ENCODE data around the gene SCCPDH.
"Not testable (repeated sequence)": the region's sequence is repeated elsewhere in the genome, so short reads cannot be mapped to it uniquely, and the experiment has no call there.

Gene SCCPDH

GRCh38 chr1:246708166-246708565 is 16.0 kb upstream of the SCCPDH start:
- no peak for DNase-seq

GRCh38 chr1:246709196-246709595 is 15.0 kb upstream of the SCCPDH start:
- no peak for DNase-seq

GRCh38 chr1:246709835-246710234 is 14.4 kb upstream of the SCCPDH start:
- no peak for DNase-seq

- no peak for DNase-seq
Observed at GRCh38 chr1:246711548-246712003, 12.6 kb upstream of the SCCPDH start.

GRCh38 chr1:246712428-246712827 is 11.8 kb upstream of the SCCPDH start:
- not testable (repeated sequence) for DNase-seq

- not testable (repeated sequence) for DNase-seq
Observed at GRCh38 chr1:246719361-246719760, 4.8 kb upstream of the SCCPDH start.

- not testable (repeated sequence) for DNase-seq
Observed at GRCh38 chr1:246720814-246721213, 3.4 kb upstream of the SCCPDH start.

GRCh38 chr1:246722720-246723119 is 1.5 kb upstream of the SCCPDH start:
- DNase-seq: no peak

- DNase-seq: peak; percentile 34
Observed at GRCh38 chr1:246724731-246725095, 504 bp downstream of the SCCPDH start.

- no peak for DNase-seq
Observed at GRCh38 chr1:246725191-246725590, 982 bp downstream of the SCCPDH start.

GRCh38 chr1:246726255-246726679 is 2.1 kb downstream of the SCCPDH start:
- no peak for DNase-seq

- DNase-seq: no peak
Observed at GRCh38 chr1:246726881-246727280, 2.7 kb downstream of the SCCPDH start.

- no peak for DNase-seq
Observed at GRCh38 chr1:246727594-246727993, 3.4 kb downstream of the SCCPDH start.

GRCh38 chr1:246728311-246728710 is 4.1 kb downstream of the SCCPDH start:
- no peak for DNase-seq

GRCh38 chr1:246729040-246729439 is 4.8 kb downstream of the SCCPDH start:
- DNase-seq: not testable (repeated sequence)

GRCh38 chr1:246730839-246731238 is 6.6 kb downstream of the SCCPDH start:
- DNase-seq: no peak

GRCh38 chr1:246731873-246732272 is 7.7 kb downstream of the SCCPDH start:
- not testable (repeated sequence) for DNase-seq

GRCh38 chr1:246733704-246734103 is 9.5 kb downstream of the SCCPDH start:
- no peak for DNase-seq

GRCh38 chr1:246734866-246735265 is 10.7 kb downstream of the SCCPDH start:
- no peak for DNase-seq

- no peak for DNase-seq
Observed at GRCh38 chr1:246735735-246736134, 11.5 kb downstream of the SCCPDH start.

GRCh38 chr1:246742396-246742795 is 18.2 kb downstream of the SCCPDH start:
- DNase-seq: no peak

GRCh38 chr1:246746155-246746554 is 21.9 kb downstream of the SCCPDH start:
- not testable (repeated sequence) for DNase-seq

GRCh38 chr1:246748006-246748405 is 23.8 kb downstream of the SCCPDH start:
- no peak for DNase-seq

- no peak for DNase-seq
Observed at GRCh38 chr1:246748867-246749266, 24.7 kb downstream of the SCCPDH start.

- no peak for DNase-seq
Observed at GRCh38 chr1:246750752-246751151, 26.5 kb downstream of the SCCPDH start.

Measured in NCI-H1436 (cell line).